HG03045 (cell line): ENCODE measurements around the gene UTS2B.

Experiments used
- ATAC-seq: cut with Tn5 transposase; IDR thresholded peaks from one replicate; pipeline ENCODE4 v1.9.1; 2021; ENCODE audit warnings: mild to moderate bottlenecking, moderate library complexity; ENCODE audit not compliant: unreplicated experiment

Gene UTS2B

GRCh38 chr3:191353022-191353777, 22.9 kb upstream of the UTS2B start:
- no peak for ATAC-seq

GRCh38 chr3:191352014-191352413, 21.7 kb upstream of the UTS2B start:
- ATAC-seq, result no peak

GRCh38 chr3:191350396-191351090, 20.2 kb upstream of the UTS2B start:
- no peak for ATAC-seq

GRCh38 chr3:191348098-191348497, 17.8 kb upstream of the UTS2B start:
- ATAC-seq, result peak; percentile 67

GRCh38 chr3:191347228-191347627, 16.9 kb upstream of the UTS2B start:
- ATAC-seq, result no peak

- ATAC-seq, result no peak
These were observed 15.0 kb upstream of the UTS2B start for GRCh38 chr3:191345334-191345733.

- no peak for ATAC-seq
These were observed 13.6 kb upstream of the UTS2B start for GRCh38 chr3:191343913-191344312.

- ATAC-seq, result no peak
These were observed 12.8 kb upstream of the UTS2B start for GRCh38 chr3:191343115-191343514.

- no peak for ATAC-seq
These were observed 12.1 kb upstream of the UTS2B start for GRCh38 chr3:191342411-191342810.

GRCh38 chr3:191342006-191342405, 11.7 kb upstream of the UTS2B start:
- no peak for ATAC-seq

- ATAC-seq, result no peak
These were observed 10.6 kb upstream of the UTS2B start for GRCh38 chr3:191340966-191341365.

GRCh38 chr3:191340351-191340750, 10.0 kb upstream of the UTS2B start:
- no peak for ATAC-seq

GRCh38 chr3:191339316-191339917, 9.1 kb upstream of the UTS2B start:
- ATAC-seq, result no peak

- ATAC-seq, result no peak
These were observed 7.8 kb upstream of the UTS2B start for GRCh38 chr3:191338177-191338488.

GRCh38 chr3:191336833-191337232, 6.5 kb upstream of the UTS2B start:
- ATAC-seq, result no peak

GRCh38 chr3:191334346-191334893, 4.1 kb upstream of the UTS2B start:
- ATAC-seq, result no peak

GRCh38 chr3:191333298-191333880, 3.1 kb upstream of the UTS2B start:
- no peak for ATAC-seq

GRCh38 chr3:191331388-191331787, 1.1 kb upstream of the UTS2B start:
- no peak for ATAC-seq

GRCh38 chr3:191330530-191331048, 263 bp upstream of the UTS2B start:
- no peak for ATAC-seq

- peak; percentile 83 for ATAC-seq
These were observed 1.2 kb downstream of the UTS2B start, which contains the start of gene CCDC50 for GRCh38 chr3:191328962-191329653. Gene CCDC50 (plus strand): TSS chr3:191329394. CDS start chr3:191329675, 281 bp downstream.
